Measurements from ENCODE around the gene CRTAP. TPM values are rescaled to one million over a fixed set of nuclear protein-coding genes. Genes with fewer than 3 reads are reported as not detected.
A peak's percentile ranks its signal among the peaks of the same experiment; 100 is the strongest.

The CRTAP gene
- total and polyA plus RNA-seq, 7 donors, result 25.7 to 509 (median 245) TPM

DNA sequence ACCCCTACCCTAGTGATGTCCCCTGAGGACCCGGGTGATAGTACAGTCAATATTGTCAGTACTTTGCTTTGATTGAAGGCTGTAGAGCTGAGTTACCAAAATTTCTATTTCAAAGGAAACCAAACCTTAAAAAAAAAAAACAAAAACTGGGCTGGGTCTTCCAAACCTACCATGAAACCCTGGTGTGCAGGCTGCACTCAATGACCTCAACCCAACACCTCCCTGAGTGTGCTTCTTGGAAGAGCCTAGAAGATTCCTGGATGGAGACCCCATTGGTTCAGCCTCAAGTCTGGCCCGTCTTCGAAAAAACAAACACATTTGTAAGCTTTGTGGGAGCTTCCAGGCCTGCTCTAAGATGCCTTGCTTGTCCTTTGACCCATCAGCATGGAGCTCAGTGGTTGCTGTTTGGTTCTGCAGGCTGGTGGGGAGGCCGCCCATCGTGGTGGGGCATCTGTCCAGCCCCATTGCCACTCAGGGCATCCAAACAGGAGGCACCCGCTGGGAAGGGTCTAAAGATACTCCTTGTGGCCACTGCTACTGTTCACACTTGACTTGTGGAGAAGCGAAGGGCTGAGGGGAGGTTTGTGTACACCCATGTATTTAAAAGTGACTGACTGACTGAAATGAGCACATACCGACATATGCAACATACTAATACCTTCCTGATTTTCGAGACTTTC, 32.2 kb downstream of the CRTAP start:
- H3K9me3 ChIP-seq, result no peaks in the 10 kb centered on the region
- H3K27me3 ChIP-seq, result no peaks in the 10 kb centered on the region
- peaks cover 11 to 32% (median 18%) of the 10 kb centered on the region in 4 donors for H3K36me3 ChIP-seq
- TF ChIP-seq POLR2A (IDR thresholded peaks at IDR 0.05) (no peak), POLR2AphosphoS5 (IDR thresholded peaks at IDR 0.05) (peak in 1 of 4 donors; percentile 9), EP300 (IDR thresholded peaks at IDR 0.05) (no peak)
- TF ChIP-seq, protein P1, sequence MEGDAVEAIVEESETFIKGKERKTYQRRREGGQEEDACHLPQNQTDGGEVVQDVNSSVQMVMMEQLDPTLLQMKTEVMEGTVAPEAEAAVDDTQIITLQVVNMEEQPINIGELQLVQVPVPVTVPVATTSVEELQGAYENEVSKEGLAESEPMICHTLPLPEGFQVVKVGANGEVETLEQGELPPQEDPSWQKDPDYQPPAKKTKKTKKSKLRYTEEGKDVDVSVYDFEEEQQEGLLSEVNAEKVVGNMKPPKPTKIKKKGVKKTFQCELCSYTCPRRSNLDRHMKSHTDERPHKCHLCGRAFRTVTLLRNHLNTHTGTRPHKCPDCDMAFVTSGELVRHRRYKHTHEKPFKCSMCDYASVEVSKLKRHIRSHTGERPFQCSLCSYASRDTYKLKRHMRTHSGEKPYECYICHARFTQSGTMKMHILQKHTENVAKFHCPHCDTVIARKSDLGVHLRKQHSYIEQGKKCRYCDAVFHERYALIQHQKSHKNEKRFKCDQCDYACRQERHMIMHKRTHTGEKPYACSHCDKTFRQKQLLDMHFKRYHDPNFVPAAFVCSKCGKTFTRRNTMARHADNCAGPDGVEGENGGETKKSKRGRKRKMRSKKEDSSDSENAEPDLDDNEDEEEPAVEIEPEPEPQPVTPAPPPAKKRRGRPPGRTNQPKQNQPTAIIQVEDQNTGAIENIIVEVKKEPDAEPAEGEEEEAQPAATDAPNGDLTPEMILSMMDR (IDR thresholded peaks at IDR 0.05), result no peak
- WGBS, 2 donors, result 83 to 88% methylated on average over 9 of the region's 9 CpGs
- intact Hi-C loops (cut with DNase I), result no loop called here
- peaks cover 0 to 18% (median 17%) of the 10 kb centered on the region in 4 donors for H3K4me1 ChIP-seq
- H3K27ac ChIP-seq, result no peak overlapping the region
- H3K4me3 ChIP-seq, result no peak overlapping the region
- DNase-seq, result no peak

DNA sequence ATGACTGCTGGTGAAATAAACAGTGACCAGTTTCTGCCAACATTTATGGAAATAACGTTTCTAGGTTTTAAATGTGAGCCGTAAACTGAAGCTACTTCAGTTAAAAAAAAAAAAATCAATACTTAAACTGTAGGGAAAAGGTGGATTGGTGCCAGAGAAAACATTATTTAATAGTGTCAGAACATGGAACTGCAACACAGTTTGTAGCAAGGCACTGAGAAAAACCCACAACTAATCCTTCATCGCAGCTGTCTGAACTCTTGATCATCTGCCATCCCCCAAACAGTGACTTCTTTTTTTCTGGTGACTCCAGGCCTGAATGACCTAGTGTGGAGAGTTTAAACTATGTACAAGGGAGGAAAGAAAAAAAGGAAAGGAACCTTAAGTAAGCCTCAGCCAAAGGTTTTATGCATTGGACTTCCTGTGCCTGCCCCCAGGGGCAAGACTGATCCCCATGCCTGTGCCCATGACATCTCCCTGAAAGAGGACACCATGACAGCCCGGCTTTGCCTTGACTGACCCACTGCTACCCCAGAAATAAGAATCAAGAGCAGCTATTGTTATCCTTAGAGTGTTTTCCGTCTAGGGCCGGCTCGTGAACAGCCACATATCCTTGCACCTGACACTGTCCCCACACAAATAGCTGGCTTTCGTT, 33.1 kb downstream of the CRTAP start:
- WGBS, 2 donors, result 66 to 75% methylated on average over 8 of the region's 8 CpGs
- DNase-seq, result no peak
- Histone ChIP-seq H3K36me3 (peaks cover 11 to 23% (median 15%) of the 10 kb centered on the region in 4 donors), H3K4me3 (no peak overlapping the region), H3K27me3 (no peaks in the 10 kb centered on the region), H3K27ac (peak overlapping the region in 1 of 4 donors; percentile 33), H3K4me1 (peaks cover 0 to 18% (median 17%) of the 10 kb centered on the region in 4 donors), H3K9me3 (no peaks in the 10 kb centered on the region)
- TF ChIP-seq, protein P1 (IDR thresholded peaks at IDR 0.05), result no peak
- TF ChIP-seq POLR2A (IDR thresholded peaks at IDR 0.05) (no peak), POLR2AphosphoS5 (IDR thresholded peaks at IDR 0.05) (no peak)
- intact Hi-C loops (cut with DNase I), result no loop called here

DNA sequence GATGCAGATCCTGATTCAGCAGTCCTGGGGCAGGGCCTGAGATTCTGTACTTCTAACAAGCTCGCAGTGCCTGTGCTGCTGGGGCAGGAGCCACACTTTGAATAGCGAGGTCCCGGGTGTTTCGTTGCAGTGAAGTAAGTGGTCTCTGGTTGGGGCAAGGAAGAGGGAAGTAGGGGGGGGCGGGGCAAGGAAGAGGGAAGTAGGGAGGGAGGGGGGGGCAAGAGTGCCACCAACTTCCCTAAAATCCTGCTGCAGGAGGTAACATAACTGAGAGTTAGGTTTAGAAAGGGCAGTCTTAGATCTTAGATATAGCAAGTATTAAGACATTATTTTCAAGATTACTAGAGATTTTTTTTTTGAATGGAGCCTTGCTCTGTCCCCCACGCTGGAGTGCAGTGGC, 35.5 kb downstream of the CRTAP start:
- H3K27ac ChIP-seq, result no peak overlapping the region
- H3K4me3 ChIP-seq, result no peak overlapping the region
- DNase-seq, result no peak
- TF ChIP-seq POLR2A (IDR thresholded peaks at IDR 0.05), result no peak
- no peak for TF ChIP-seq EP300 (IDR thresholded peaks at IDR 0.05)
- TF ChIP-seq POLR2AphosphoS5 (IDR thresholded peaks at IDR 0.05), result no peak
- TF ChIP-seq, protein P1 (IDR thresholded peaks at IDR 0.05), result no peak
- no peaks in the 10 kb centered on the region for H3K9me3 ChIP-seq
- peaks cover 0 to 18% (median 17%) of the 10 kb centered on the region in 4 donors for H3K4me1 ChIP-seq
- no peaks in the 10 kb centered on the region for H3K27me3 ChIP-seq
- WGBS, 2 donors, result 56 to 81% methylated on average over 5 to 6 of the region's 6 CpGs
- intact Hi-C loops (cut with DNase I), result no loop called here
- peaks cover 0 to 8% (median 0%) of the 10 kb centered on the region in 4 donors for H3K36me3 ChIP-seq

DNA sequence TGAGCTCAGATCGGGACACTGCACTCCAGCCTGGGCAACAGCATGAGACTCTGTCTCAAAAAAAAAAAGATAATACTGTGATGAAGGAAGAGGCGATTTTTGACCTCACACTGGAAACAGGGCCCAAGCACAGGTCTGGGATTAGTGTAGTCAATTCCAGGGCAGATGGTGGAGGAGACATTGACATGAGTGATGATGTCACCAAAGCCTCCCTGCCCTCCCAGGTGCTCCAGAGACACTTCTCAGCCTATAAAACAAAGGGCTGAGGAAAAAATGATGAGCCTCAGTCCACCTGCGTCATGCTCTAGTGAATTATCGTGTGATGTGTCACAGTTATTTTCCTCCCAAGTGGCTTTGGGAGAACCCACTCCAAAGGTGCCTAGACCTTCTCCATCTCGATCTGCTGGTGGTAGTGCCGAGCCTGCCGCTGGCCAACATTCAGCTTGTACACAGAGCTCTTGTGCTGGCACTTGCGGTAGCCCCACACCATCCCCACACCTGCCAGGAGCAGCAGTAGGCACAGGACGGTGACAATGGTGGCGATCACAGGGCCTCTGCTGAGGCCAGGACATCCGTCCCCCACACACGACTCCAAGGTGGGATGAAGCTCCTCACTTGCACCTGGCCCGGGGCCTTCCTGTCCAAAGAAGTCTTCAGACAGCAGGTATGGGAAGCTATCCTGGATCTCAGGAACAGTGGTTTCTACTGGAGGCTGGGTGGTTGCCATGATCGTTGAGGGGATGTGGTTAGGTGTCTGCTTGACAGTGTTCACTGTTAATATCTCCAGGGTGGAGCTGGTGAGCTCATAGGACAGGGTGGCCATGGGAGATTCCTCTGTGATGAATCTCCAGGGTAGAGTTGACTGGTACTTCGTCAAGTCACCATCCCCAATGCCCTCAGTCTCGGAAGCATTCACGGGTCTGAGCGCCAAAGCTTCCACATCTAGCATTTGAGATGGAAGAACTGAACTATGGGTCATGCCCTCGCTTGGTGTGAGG, 38.8 kb downstream of the CRTAP start:
- H3K36me3 ChIP-seq, result no peaks in the 10 kb centered on the region
- TF ChIP-seq POLR2AphosphoS5 (IDR thresholded peaks at IDR 0.05), result peak in 1 of 4 donors; percentile 2
- TF ChIP-seq, protein P1 (IDR thresholded peaks at IDR 0.05), result no peak
- DNase-seq, result no peak
- H3K9me3 ChIP-seq, result no peaks in the 10 kb centered on the region
- no peak overlapping the region for H3K27ac ChIP-seq
- peaks cover 0 to 32% (median 27%) of the 10 kb centered on the region in 4 donors for H3K4me1 ChIP-seq
- H3K4me3 ChIP-seq, result no peak overlapping the region
- intact Hi-C loops (cut with DNase I), result no loop called here
- 91 to 93% methylated on average over 19 of the region's 19 CpGs for WGBS, 2 donors
- H3K27me3 ChIP-seq, result no peaks in the 10 kb centered on the region

Data from sigmoid colon (tissue), 7 donors.